Ramos (cell line): Measurements from ENCODE around the gene CAMK2B.

Experiments
- in situ Hi-C: fragments of 300-500 bp; cut with MboI; formaldehyde crosslinking; loops from one replicate; pipeline ENCODE4 v1.14.3; 2022; ENCODE audit warnings: low sequenced_read_pairs; ENCODE audit not compliant: unreplicated experiment

Gene CAMK2B

GRCh38 chr7:44331682-44332081 lies 6.3 kb upstream of the CAMK2B start:
- in situ Hi-C loops = no loop called here

GRCh38 chr7:44330331-44330730 lies 4.9 kb upstream of the CAMK2B start:
- in situ Hi-C loops = no loop called here

GRCh38 chr7:44329888-44330287 lies 4.5 kb upstream of the CAMK2B start:
- in situ Hi-C loops = no loop called here

GRCh38 chr7:44329081-44329480 lies 3.7 kb upstream of the CAMK2B start:
- in situ Hi-C loops = no loop called here

GRCh38 chr7:44327981-44328380 lies 2.6 kb upstream of the CAMK2B start:
- in situ Hi-C loops = no loop called here

- in situ Hi-C loops = no loop called here
These were observed 1.1 kb upstream of the CAMK2B start for GRCh38 chr7:44326261-44327125.

GRCh38 chr7:44325811-44326241 lies 432 bp upstream of the CAMK2B start:
- in situ Hi-C loops = no loop called here

GRCh38 chr7:44324481-44325200 lies 753 bp downstream of the CAMK2B start:
- in situ Hi-C loops = no loop called here

GRCh38 chr7:44324204-44324480 lies 1.3 kb downstream of the CAMK2B start:
- in situ Hi-C loops = no loop called here

GRCh38 chr7:44323381-44324203 lies 1.8 kb downstream of the CAMK2B start:
- in situ Hi-C loops = no loop called here

GRCh38 chr7:44322631-44323363 lies 2.6 kb downstream of the CAMK2B start:
- in situ Hi-C loops = no loop called here

- in situ Hi-C loops = no loop called here
These were observed 3.6 kb downstream of the CAMK2B start for GRCh38 chr7:44321796-44322195.

- in situ Hi-C loops = no loop called here
These were observed 4.5 kb downstream of the CAMK2B start for GRCh38 chr7:44320794-44321371.

GRCh38 chr7:44320141-44320540 lies 5.3 kb downstream of the CAMK2B start:
- in situ Hi-C loops = no loop called here

GRCh38 chr7:44318332-44318731 lies 7.1 kb downstream of the CAMK2B start:
- in situ Hi-C loops = no loop called here

GRCh38 chr7:44315301-44315903 lies 10.0 kb downstream of the CAMK2B start:
- in situ Hi-C loops = no loop called here

- in situ Hi-C loops = no loop called here
These were observed 11.8 kb downstream of the CAMK2B start for GRCh38 chr7:44313621-44314031.

- in situ Hi-C loops = no loop called here
These were observed 12.4 kb downstream of the CAMK2B start for GRCh38 chr7:44313016-44313415.
